GM03348 (cell line): ENCODE results near the gene ART4.

Experiments used
- DNase-seq: peaks from one replicate; pipeline ENCODE4 v3.0.0; 2012; ENCODE audit warnings: low spot score

The ART4 gene

GRCh38 chr12:14843425-14843887 is at the start of gene ART4:
ART4 (minus strand) TSS chr12:14843526; CDS start chr12:14843113, 413 bp downstream.
- no peak for DNase-seq

- no peak for DNase-seq
These were observed 49.6 kb upstream of the ART4 start for GRCh38 chr12:14892726-14893505.

- DNase-seq, result no peak
These were observed 47.4 kb upstream of the ART4 start for GRCh38 chr12:14890701-14891100.

GRCh38 chr12:14886271-14886670 is 42.9 kb upstream of the ART4 start:
- no peak for DNase-seq

- no peak for DNase-seq
These were observed 42.4 kb upstream of the ART4 start, which contains the start of gene MGP for GRCh38 chr12:14885718-14886221. MGP (minus strand) TSS chr12:14885854; CDS start chr12:14885791, 63 bp downstream.

GRCh38 chr12:14884458-14884878 is 41.1 kb upstream of the ART4 start:
- peak; percentile 32 for DNase-seq

GRCh38 chr12:14883686-14884085 is 40.4 kb upstream of the ART4 start:
- DNase-seq, result no peak

- no peak for DNase-seq
These were observed 37.6 kb upstream of the ART4 start for GRCh38 chr12:14880890-14881453.

- DNase-seq, result no peak
These were observed 36.1 kb upstream of the ART4 start for GRCh38 chr12:14879222-14879933.

- DNase-seq, result no peak
These were observed 35.2 kb upstream of the ART4 start for GRCh38 chr12:14878488-14878887.

GRCh38 chr12:14876833-14877232 is 33.5 kb upstream of the ART4 start:
- DNase-seq, result no peak

- DNase-seq, result no peak
These were observed 31.6 kb upstream of the ART4 start for GRCh38 chr12:14874882-14875281.

- DNase-seq, result no peak
These were observed 30.3 kb upstream of the ART4 start for GRCh38 chr12:14873440-14874185.

- DNase-seq, result no peak
These were observed 28.6 kb upstream of the ART4 start for GRCh38 chr12:14871886-14872285.

- DNase-seq, result no peak
These were observed 27.9 kb upstream of the ART4 start for GRCh38 chr12:14871247-14871646.

GRCh38 chr12:14868916-14869506 is 25.7 kb upstream of the ART4 start:
- no peak for DNase-seq

GRCh38 chr12:14860490-14860889 is 17.2 kb upstream of the ART4 start:
- DNase-seq, result no peak

- DNase-seq, result no peak
These were observed 15.2 kb upstream of the ART4 start for GRCh38 chr12:14858513-14858912.

- DNase-seq, result peak; percentile 24
These were observed 11.4 kb upstream of the ART4 start for GRCh38 chr12:14854586-14855183.

GRCh38 chr12:14853961-14854360 is 10.6 kb upstream of the ART4 start:
- DNase-seq, result no peak

- no peak for DNase-seq
These were observed 9.6 kb upstream of the ART4 start for GRCh38 chr12:14852880-14853279.
